Lung (tissue), 12 donors: ENCODE results near the gene COL13A1. TPM values are rescaled to one million over a fixed set of nuclear protein-coding genes. Genes with fewer than 3 reads are reported as not detected.
A peak's percentile ranks its signal among the peaks of the same experiment; 100 is the strongest.

ENCODE experiments used
- ATAC-seq: fragments of 200-7000 bp; cut with Tn5 transposase; one replicate; pipeline ENCODE4 v1.9.1; 2020; ENCODE audit warnings: moderate number of reproducible peaks; ENCODE audit not compliant: insufficient read depth, low FRiP score
- DNase-seq, 3 donors: peaks; one replicate each; pipeline ENCODE4 v3.0.0-alpha.2; 2013 to 2017
- H3K27ac ChIP-seq, 2 donors: one replicate each; pipeline ENCODE4 v1.5.1; 2013; ENCODE audit warnings: mild to moderate bottlenecking in 2 of 2, moderate library complexity in 2 of 2, control low read depth in 1 of 2, inconsistent platforms in 1 of 2, low read depth in 1 of 2, low read length in 1 of 2
- H3K27me3 ChIP-seq, 3 donors: one replicate each; pipeline ENCODE4 v1.5.1; 2013; ENCODE audit warnings: low read length in 2 of 3; ENCODE audit not compliant: control insufficient read depth in 3 of 3, insufficient read depth in 3 of 3
- H3K36me3 ChIP-seq, 4 donors: one replicate each; pipeline ENCODE4 v1.5.1; 2013; ENCODE audit warnings: low read length in 4 of 4, mild to moderate bottlenecking in 1 of 4, moderate library complexity in 1 of 4; ENCODE audit not compliant: control insufficient read depth in 4 of 4, insufficient read depth in 4 of 4
- H3K4me1 ChIP-seq, 5 donors: one replicate each; pipeline ENCODE4 v1.5.1; 2013; ENCODE audit warnings: low read length in 5 of 5, mild to moderate bottlenecking in 2 of 5, moderate library complexity in 1 of 5; ENCODE audit not compliant: control insufficient read depth in 5 of 5, insufficient read depth in 5 of 5
- H3K4me3 ChIP-seq: one replicate; pipeline ENCODE4 v1.5.1; 2013; ENCODE audit warnings: mild to moderate bottlenecking, control low read depth, moderate library complexity
- H3K9ac ChIP-seq, 2 donors: one replicate each; pipeline ENCODE4 v1.5.1; 2013; ENCODE audit warnings: low read length in 2 of 2, control low read depth in 1 of 2; ENCODE audit not compliant: insufficient read depth in 1 of 2
- H3K9me3 ChIP-seq, 4 donors: one replicate each; pipeline ENCODE4 v1.5.1; 2013; ENCODE audit warnings: low read length in 3 of 4, mild to moderate bottlenecking in 1 of 4, moderate library complexity in 1 of 4; ENCODE audit not compliant: control insufficient read depth in 4 of 4, insufficient read depth in 3 of 4
- WGBS, 2 donors: extraction: QIAGEN DNeasy Blood & Tissue Kit; methylation state at CpG; one replicate each; pipeline ENCODE4 v1.1.7; 2013; 5-methylcytosine and 5-hydroxymethylcytosine counted together
- polyA plus RNA-seq, 2 donors: library from polyadenylated mRNA; stranded (reverse); fragments of 200-250 nt; gene quantifications; one replicate each; pipeline ENCODE4 v1.2.1, GENCODE V29; 2013
- total RNA-seq, 2 donors: library from RNA; depleted of rRNA in 1 of 2; stranded (reverse); fragments of >200 nt in 1 of 2; gene quantifications; one replicate each; pipeline ENCODE4 v1.2.1, GENCODE V29; 2014 to 2021
- TF ChIP-seq, protein P1 (sequence below): IDR thresholded peaks from 2 replicates; pipeline ENCODE4 v1.5.1; 2012; ENCODE audit warnings: mild to moderate bottlenecking; ENCODE audit errors: control extremely low read depth, extremely low read depth
- donor health status: control.
- donor health status: control.
- donor health status: Bipolar disorder and iron deficiency.
- donor health status: healthy.
- donor health status: DM: yes; HTN: yes; CAD: no.

The COL13A1 gene
- total and polyA plus RNA-seq, 4 donors = 2.7 to 42.1 (median 5.6) TPM

DNA sequence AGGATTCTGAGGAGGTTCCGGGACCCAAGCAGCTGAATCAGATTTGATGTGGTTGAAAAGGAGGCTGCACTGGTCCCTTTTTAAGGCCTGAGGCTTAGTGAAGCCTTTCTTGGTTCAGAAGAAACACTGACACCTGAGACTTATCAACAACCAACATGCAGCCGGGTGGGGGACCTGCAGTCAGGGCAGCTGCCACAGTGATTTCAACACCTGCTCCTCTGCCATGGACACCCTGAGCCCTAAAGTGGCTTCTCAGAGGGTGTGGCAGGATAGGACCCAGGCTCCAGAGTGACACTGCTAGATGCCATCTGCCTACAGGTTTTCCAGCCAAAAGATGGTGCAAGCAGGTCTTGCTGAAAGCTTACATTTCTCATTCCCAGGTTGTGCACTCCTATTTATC lies 99.3 kb downstream of the COL13A1 start:
- no peak overlapping the region for H3K9ac ChIP-seq
- H3K27ac ChIP-seq = peak overlapping the region in 1 of 2 donors; percentile 49
- H3K4me1 ChIP-seq = peaks cover 0 to 17% (median 9%) of the 10 kb centered on the region in 5 donors
- DNase-seq = no peak
- no peaks in the 10 kb centered on the region for H3K9me3 ChIP-seq
- H3K27me3 ChIP-seq = no peaks in the 10 kb centered on the region
- peaks cover 0 to 14% (median 5%) of the 10 kb centered on the region in 4 donors for H3K36me3 ChIP-seq
- ATAC-seq = no peak
- 83 to 87% methylated on average over 2 of the region's 2 CpGs for WGBS, 2 donors
- no peak overlapping the region for H3K4me3 ChIP-seq
- TF ChIP-seq, protein P1, sequence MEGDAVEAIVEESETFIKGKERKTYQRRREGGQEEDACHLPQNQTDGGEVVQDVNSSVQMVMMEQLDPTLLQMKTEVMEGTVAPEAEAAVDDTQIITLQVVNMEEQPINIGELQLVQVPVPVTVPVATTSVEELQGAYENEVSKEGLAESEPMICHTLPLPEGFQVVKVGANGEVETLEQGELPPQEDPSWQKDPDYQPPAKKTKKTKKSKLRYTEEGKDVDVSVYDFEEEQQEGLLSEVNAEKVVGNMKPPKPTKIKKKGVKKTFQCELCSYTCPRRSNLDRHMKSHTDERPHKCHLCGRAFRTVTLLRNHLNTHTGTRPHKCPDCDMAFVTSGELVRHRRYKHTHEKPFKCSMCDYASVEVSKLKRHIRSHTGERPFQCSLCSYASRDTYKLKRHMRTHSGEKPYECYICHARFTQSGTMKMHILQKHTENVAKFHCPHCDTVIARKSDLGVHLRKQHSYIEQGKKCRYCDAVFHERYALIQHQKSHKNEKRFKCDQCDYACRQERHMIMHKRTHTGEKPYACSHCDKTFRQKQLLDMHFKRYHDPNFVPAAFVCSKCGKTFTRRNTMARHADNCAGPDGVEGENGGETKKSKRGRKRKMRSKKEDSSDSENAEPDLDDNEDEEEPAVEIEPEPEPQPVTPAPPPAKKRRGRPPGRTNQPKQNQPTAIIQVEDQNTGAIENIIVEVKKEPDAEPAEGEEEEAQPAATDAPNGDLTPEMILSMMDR = no peak

DNA sequence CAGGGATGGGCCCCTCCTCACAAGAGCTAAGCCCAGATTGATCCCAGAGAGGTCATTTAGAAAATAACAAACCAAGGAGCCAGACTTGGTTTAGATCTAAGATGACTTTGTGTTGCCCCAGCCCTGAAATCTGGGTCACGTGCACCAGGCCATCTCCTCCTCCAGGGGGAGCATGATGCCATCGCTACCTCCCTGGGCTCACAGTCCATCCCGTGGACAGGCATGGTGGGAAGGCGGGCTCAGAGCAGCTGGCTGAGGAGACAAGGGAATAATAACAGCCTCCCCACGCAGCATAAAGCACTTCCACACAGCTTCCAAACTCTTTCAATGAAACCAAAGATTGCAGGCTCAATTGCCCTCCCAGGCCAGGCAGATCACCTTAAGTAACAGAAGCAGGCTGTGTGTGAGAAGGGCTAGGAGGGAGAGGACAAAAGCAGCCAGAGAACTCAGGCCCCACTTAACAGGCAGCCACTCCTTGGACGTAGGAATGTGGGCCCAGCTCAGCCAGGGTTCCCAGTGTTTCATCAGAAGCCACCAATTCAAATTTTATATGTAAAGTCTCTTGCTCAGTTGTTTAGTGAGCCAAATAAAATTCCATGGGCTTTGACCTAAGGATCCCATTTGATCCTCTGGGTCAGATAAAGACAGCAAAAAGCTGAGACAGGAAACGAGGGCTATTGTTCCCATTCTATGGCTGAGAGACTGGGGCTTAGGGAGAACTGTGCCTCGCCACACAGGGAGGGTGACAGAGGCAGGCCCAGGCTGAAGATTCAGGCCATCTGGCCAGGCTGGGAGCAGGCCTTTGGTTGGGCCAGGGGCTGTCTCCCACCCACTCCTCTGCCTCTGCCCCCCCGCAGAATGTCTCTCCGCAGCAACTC lies 100.2 kb downstream of the COL13A1 start:
- WGBS, 2 donors = 54 to 61% methylated on average over 10 of the region's 10 CpGs
- Histone ChIP-seq H3K9me3 (no peaks in the 10 kb centered on the region), H3K9ac (peak overlapping the region in 1 of 2 donors; percentile 15), H3K27ac (peak overlapping the region in 1 of 2 donors; percentile 57), H3K36me3 (peaks cover 0 to 16% (median 7%) of the 10 kb centered on the region in 4 donors), H3K4me3 (no peak overlapping the region), H3K27me3 (no peaks in the 10 kb centered on the region), H3K4me1 (peaks cover 0 to 10% (median 8%) of the 10 kb centered on the region in 5 donors)
- ATAC-seq (peak; percentile 56), DNase-seq (peak; percentile 68 to 71 (median 71))
- TF ChIP-seq, protein P1 = no peak

DNA sequence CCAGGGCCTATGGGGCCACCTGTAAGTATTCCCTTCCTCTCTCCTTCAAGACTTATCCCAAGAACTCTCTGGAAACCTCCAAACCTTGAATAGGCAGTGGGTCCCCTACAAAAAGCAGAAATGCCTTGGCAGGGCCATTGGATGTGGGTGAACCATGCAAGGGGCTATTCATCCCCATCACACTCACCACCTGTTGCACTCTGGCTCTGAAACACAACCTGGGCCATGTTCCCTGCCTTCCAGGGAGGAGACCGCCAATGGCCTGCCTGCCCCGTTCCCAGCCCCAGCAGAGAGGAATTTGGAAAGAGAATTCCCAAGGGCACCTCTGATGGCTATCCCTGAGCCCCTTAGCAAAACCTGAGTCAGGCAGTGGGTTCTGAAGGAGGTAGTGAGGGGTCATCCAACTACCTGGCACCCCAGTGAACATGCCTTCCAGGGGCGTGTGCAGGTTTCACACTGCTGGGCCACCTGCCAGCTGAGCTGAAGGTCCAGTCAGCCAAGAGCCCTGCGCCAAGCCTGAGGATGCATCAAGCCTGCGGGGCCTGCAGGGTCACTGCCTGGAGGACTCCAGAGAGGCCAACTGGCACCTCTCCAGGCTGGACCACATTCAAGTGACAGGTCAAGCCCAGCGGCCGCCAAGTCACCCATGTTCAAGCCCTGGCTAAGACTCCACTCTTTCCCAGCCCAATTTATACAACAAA lies 101.3 kb downstream of the COL13A1 start:
- TF ChIP-seq, protein P1 = no peak
- no peaks in the 10 kb centered on the region for H3K27me3 ChIP-seq
- H3K4me3 ChIP-seq = no peak overlapping the region
- peaks cover 0 to 10% (median 8%) of the 10 kb centered on the region in 5 donors for H3K4me1 ChIP-seq
- ATAC-seq = no peak
- H3K9ac ChIP-seq = no peak overlapping the region
- no peak overlapping the region for H3K27ac ChIP-seq
- H3K9me3 ChIP-seq = no peaks in the 10 kb centered on the region
- peaks cover 0 to 19% (median 7%) of the 10 kb centered on the region in 4 donors for H3K36me3 ChIP-seq
- DNase-seq = no peak
- 61 to 76% methylated on average over 7 of the region's 7 CpGs for WGBS, 2 donors
